Loucy (cell line): ENCODE measurements around the gene CHEK1.

Source experiments
- H2AFZ ChIP-seq: fragments of 200-600 bp; sonication (generic); 2 replicates; pipeline ENCODE4 v1.6.0; 2016; ENCODE audit warnings: antibody characterized with exemption, mild to moderate bottlenecking, low read length, moderate library complexity
- H3F3A ChIP-seq: fragments of 200-600 bp; 2 replicates; pipeline ENCODE4 v1.6.0; 2016; ENCODE audit warnings: antibody characterized with exemption, low read depth, mild to moderate bottlenecking
- H3K27me3 ChIP-seq: fragments of 200-600 bp; sonication (generic); 2 replicates; pipeline ENCODE4 v1.6.1; 2014; ENCODE audit warnings: low read length, mild to moderate bottlenecking; ENCODE audit not compliant: insufficient read depth, poor library complexity, severe bottlenecking
- H3K36me3 ChIP-seq: fragments of 200-600 bp; sonication (generic); 2 replicates; pipeline ENCODE4 v1.6.1; 2016; ENCODE audit warnings: low read length; ENCODE audit not compliant: insufficient read depth
- H3K4me1 ChIP-seq: fragments of 200-600 bp; sonication (generic); 2 replicates; pipeline ENCODE4 v1.5.1; 2014; ENCODE audit warnings: low read length, mild to moderate bottlenecking; ENCODE audit not compliant: insufficient read depth, poor library complexity, severe bottlenecking
- H3K4me2 ChIP-seq: fragments of 200-600 bp; sonication (generic); 2 replicates; pipeline ENCODE4 v1.6.0; 2014; ENCODE audit warnings: antibody characterized with exemption, low read length, low read depth, mild to moderate bottlenecking; ENCODE audit not compliant: poor library complexity, severe bottlenecking
- H3K4me3 ChIP-seq: fragments of 200-600 bp; sonication (generic); 2 replicates; pipeline ENCODE4 v1.5.1; 2014; ENCODE audit warnings: low read length, mild to moderate bottlenecking, mixed read lengths; ENCODE audit not compliant: poor library complexity, severe bottlenecking
- H3K79me2 ChIP-seq: fragments of 200-600 bp; sonication (generic); 2 replicates; pipeline ENCODE4 v1.6.1; 2014; ENCODE audit warnings: low read length; ENCODE audit not compliant: insufficient read depth
- H3K9ac ChIP-seq: fragments of 200-600 bp; sonication (generic); 2 replicates; pipeline ENCODE4 v1.6.0; 2014; ENCODE audit warnings: mild to moderate bottlenecking, low read depth, low read length, moderate library complexity; ENCODE audit not compliant: poor library complexity, severe bottlenecking
- H3K9me2 ChIP-seq: fragments of 200-600 bp; sonication (generic); replicated peaks from 2 replicates; pipeline ENCODE4 v1.6.1; 2016; ENCODE audit warnings: low read depth, low read length, mixed read lengths
- H3K9me3 ChIP-seq: fragments of 200-600 bp; sonication (generic); 2 replicates; pipeline ENCODE4 v1.6.1; 2014; ENCODE audit warnings: mild to moderate bottlenecking, antibody characterized with exemption, low read length, low read depth; ENCODE audit not compliant: insufficient read depth
- H4K20me1 ChIP-seq: fragments of 200-600 bp; sonication (generic); 2 replicates; pipeline ENCODE4 v1.6.0; 2014; ENCODE audit warnings: antibody characterized with exemption, low read length, mild to moderate bottlenecking; ENCODE audit not compliant: insufficient read depth, poor library complexity, severe bottlenecking
- EZH2phosphoT487 ChIP-seq: fragments of 200-600 bp; IDR thresholded peaks from 2 replicates; pipeline ENCODE4 v1.6.1; 2018; ENCODE audit warnings: antibody characterized with exemption, mild to moderate bottlenecking, moderate library complexity, borderline replicate concordance
- TF ChIP-seq, protein P1 (sequence below): fragments of 200-600 bp; sonication (generic); conservative IDR thresholded peaks from 2 replicates; pipeline ENCODE4 v1.5.1; 2014; ENCODE audit warnings: mild to moderate bottlenecking, antibody characterized with exemption, low read length

CHEK1 gene

GRCh38 chr11:125625630-125626287, 796 bp downstream of the CHEK1 start:
- Histone ChIP-seq H3K9me3 (no peaks in the 10 kb centered on the region), H3K4me2 (peak overlapping the region; percentile 92), H3K36me3 (peaks cover 22% of the 10 kb centered on the region; the same call in 1 of the 2 replicates), H3K9ac (peak overlapping the region; percentile 91), H3K27me3 (no peaks in the 10 kb centered on the region), H3K79me2 (peaks cover 44% of the 10 kb centered on the region), H3K4me3 (peak overlapping the region; percentile 94), H4K20me1 (peaks cover 40% of the 10 kb centered on the region), H3F3A (no peaks in the 10 kb centered on the region; the same call in 1 of the 2 replicates), H2AFZ (peak overlapping the region; percentile 91), H3K4me1 (peaks cover 31% of the 10 kb centered on the region), H3K9me2 (no peaks in the 10 kb centered on the region)
- no peak for TF ChIP-seq EZH2phosphoT487
- TF ChIP-seq, protein P1, sequence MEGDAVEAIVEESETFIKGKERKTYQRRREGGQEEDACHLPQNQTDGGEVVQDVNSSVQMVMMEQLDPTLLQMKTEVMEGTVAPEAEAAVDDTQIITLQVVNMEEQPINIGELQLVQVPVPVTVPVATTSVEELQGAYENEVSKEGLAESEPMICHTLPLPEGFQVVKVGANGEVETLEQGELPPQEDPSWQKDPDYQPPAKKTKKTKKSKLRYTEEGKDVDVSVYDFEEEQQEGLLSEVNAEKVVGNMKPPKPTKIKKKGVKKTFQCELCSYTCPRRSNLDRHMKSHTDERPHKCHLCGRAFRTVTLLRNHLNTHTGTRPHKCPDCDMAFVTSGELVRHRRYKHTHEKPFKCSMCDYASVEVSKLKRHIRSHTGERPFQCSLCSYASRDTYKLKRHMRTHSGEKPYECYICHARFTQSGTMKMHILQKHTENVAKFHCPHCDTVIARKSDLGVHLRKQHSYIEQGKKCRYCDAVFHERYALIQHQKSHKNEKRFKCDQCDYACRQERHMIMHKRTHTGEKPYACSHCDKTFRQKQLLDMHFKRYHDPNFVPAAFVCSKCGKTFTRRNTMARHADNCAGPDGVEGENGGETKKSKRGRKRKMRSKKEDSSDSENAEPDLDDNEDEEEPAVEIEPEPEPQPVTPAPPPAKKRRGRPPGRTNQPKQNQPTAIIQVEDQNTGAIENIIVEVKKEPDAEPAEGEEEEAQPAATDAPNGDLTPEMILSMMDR, result no peak

DNA sequence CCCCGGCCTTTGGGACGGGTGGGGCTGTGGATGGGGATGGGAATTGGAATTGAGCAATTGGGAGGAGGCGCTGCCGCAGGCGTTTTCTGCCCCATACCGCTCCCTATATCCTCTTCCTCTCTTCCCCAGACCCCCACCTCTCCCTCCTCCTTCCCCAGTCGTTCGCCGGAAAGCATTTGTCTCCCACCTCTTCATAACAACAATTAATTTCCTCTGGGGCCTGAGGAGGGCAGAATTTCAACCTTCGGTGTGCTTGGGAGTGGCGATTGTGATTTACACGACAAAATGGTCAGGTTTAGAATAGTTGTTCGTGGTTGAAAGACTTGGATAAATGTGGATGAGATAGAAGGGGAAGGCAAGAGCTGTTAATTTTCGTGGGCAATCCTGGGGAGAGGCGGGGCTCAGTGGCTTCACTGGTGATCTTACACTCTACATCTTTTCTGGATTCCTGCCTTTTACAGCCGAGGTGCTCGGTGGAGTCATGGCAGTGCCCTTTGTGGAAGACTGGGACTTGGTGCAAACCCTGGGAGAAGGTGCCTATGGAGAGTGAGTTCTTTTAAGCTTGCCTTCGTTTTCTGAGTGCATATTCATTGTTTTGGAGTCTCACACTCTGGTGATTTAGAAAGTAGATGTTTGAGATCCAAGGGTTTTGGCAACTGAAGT, 1.5 kb downstream of the CHEK1 start:
- H3K9me2 ChIP-seq, result no peaks in the 10 kb centered on the region
- no peak for TF ChIP-seq EZH2phosphoT487
- TF ChIP-seq, protein P1, result peak; percentile 67
- no peaks in the 10 kb centered on the region; the same call in 1 of the 2 replicates for H3F3A ChIP-seq
- H2AFZ ChIP-seq, result peak overlapping the region; percentile 91
- H3K9ac ChIP-seq, result peak overlapping the region; percentile 91
- H4K20me1 ChIP-seq, result peaks cover 46% of the 10 kb centered on the region
- H3K27me3 ChIP-seq, result no peaks in the 10 kb centered on the region
- H3K9me3 ChIP-seq, result no peaks in the 10 kb centered on the region
- peak overlapping the region; percentile 94 for H3K4me3 ChIP-seq
- H3K79me2 ChIP-seq, result peaks cover 50% of the 10 kb centered on the region
- H3K4me2 ChIP-seq, result peak overlapping the region; percentile 92
- peaks cover 19% of the 10 kb centered on the region; the same call in 1 of the 2 replicates for H3K36me3 ChIP-seq
- H3K4me1 ChIP-seq, result peaks cover 35% of the 10 kb centered on the region

GRCh38 chr11:125627236-125627910, 2.4 kb downstream of the CHEK1 start:
- peak overlapping the region; percentile 94 for H3K4me3 ChIP-seq
- peaks cover 13% of the 10 kb centered on the region; the same call in 1 of the 2 replicates for H3K36me3 ChIP-seq
- no peaks in the 10 kb centered on the region for H3K9me2 ChIP-seq
- peak overlapping the region; percentile 92 for H3K4me2 ChIP-seq
- peaks cover 44% of the 10 kb centered on the region for H3K4me1 ChIP-seq
- H3K9ac ChIP-seq, result peak overlapping the region; percentile 91
- TF ChIP-seq EZH2phosphoT487, result no peak
- TF ChIP-seq, protein P1, result no peak
- no peaks in the 10 kb centered on the region for H3K9me3 ChIP-seq
- no peak overlapping the region for H2AFZ ChIP-seq
- H3K79me2 ChIP-seq, result peaks cover 59% of the 10 kb centered on the region
- H3F3A ChIP-seq, result no peaks in the 10 kb centered on the region; the same call in 1 of the 2 replicates
- peaks cover 56% of the 10 kb centered on the region for H4K20me1 ChIP-seq
- no peaks in the 10 kb centered on the region for H3K27me3 ChIP-seq
